Trophoblast cell (in vitro differentiated cells and primary cell): ENCODE measurements around the gene TMPRSS3.
A peak's percentile ranks its signal among the peaks of the same experiment; 100 is the strongest.

ENCODE experiments used
- DNase-seq, 2 donors: peaks; one replicate each; pipeline ENCODE4 v3.0.0-alpha.2; 2016
- H2AFZ ChIP-seq: 2 replicates; pipeline ENCODE4 v1.6.1; 2013; ENCODE audit warnings: low read length, moderate library complexity, mild to moderate bottlenecking; ENCODE audit not compliant: insufficient read depth, poor library complexity
- H2AK5ac ChIP-seq: 2 replicates; pipeline ENCODE4 v1.6.1; 2013; ENCODE audit warnings: mild to moderate bottlenecking, low read length
- H2BK120ac ChIP-seq: 2 replicates; pipeline ENCODE4 v1.6.1; 2013; ENCODE audit warnings: low read length, mild to moderate bottlenecking, moderate library complexity; ENCODE audit not compliant: insufficient read depth, poor library complexity
- H2BK12ac ChIP-seq: 2 replicates; pipeline ENCODE4 v1.6.1; 2013; ENCODE audit warnings: mild to moderate bottlenecking, low read length, moderate library complexity
- H2BK5ac ChIP-seq: 2 replicates; pipeline ENCODE4 v1.6.1; 2013; ENCODE audit warnings: low read length, low read depth, moderate library complexity, mild to moderate bottlenecking; ENCODE audit not compliant: poor library complexity
- H3K14ac ChIP-seq: 2 replicates; pipeline ENCODE4 v1.6.1; 2013; ENCODE audit warnings: mild to moderate bottlenecking, low read length
- H3K18ac ChIP-seq: 2 replicates; pipeline ENCODE4 v1.6.1; 2013; ENCODE audit warnings: mild to moderate bottlenecking, low read length
- H3K23ac ChIP-seq: 2 replicates; pipeline ENCODE4 v1.6.1; 2013; ENCODE audit warnings: low read length
- H3K27ac ChIP-seq: 2 replicates; pipeline ENCODE4 v1.5.1; 2013; ENCODE audit warnings: low read depth, mild to moderate bottlenecking, inconsistent platforms, low read length, moderate library complexity
- H3K27me3 ChIP-seq: 2 replicates; pipeline ENCODE4 v1.6.1; 2013; ENCODE audit warnings: inconsistent platforms, mild to moderate bottlenecking, low read length, moderate library complexity; ENCODE audit not compliant: insufficient read depth
- H3K36me3 ChIP-seq, 2 experiments: 1 replicate in 1 of 2; 2 replicates in 1 of 2; pipeline ENCODE4 v1.6.1; 2013; ENCODE audit warnings: low read length in 2 of 2, mild to moderate bottlenecking in 2 of 2, moderate library complexity in 1 of 2; ENCODE audit not compliant: insufficient read depth in 2 of 2, control insufficient read depth in 1 of 2
- H3K4ac ChIP-seq: 2 replicates; pipeline ENCODE4 v1.6.1; 2013; ENCODE audit warnings: low read depth, mild to moderate bottlenecking, low read length, moderate library complexity
- H3K4me1 ChIP-seq, 2 experiments: 1 replicate in 1 of 2; 2 replicates in 1 of 2; pipeline ENCODE4 v1.6.1; 2013; ENCODE audit warnings: low read length in 2 of 2, mild to moderate bottlenecking in 2 of 2, moderate library complexity in 1 of 2; ENCODE audit not compliant: insufficient read depth in 2 of 2, control insufficient read depth in 1 of 2
- H3K4me2 ChIP-seq: 2 replicates; pipeline ENCODE4 v1.6.1; 2013; ENCODE audit warnings: inconsistent platforms, mild to moderate bottlenecking, low read length, moderate library complexity
- H3K4me3 ChIP-seq: 2 replicates; pipeline ENCODE4 v1.5.1; 2013; ENCODE audit warnings: mild to moderate bottlenecking, low read depth, low read length, inconsistent platforms
- H3K79me1 ChIP-seq: one replicate; pipeline ENCODE4 v1.6.1; 2013; ENCODE audit warnings: low read length
- H3K79me2 ChIP-seq: 2 replicates; pipeline ENCODE4 v1.6.1; 2013; ENCODE audit warnings: low read length, mild to moderate bottlenecking; ENCODE audit not compliant: control insufficient read depth, insufficient read depth, poor library complexity
- H3K9ac ChIP-seq: 2 replicates; pipeline ENCODE4 v1.6.1; 2013; ENCODE audit warnings: mild to moderate bottlenecking, low read length
- H3K9me3 ChIP-seq: 2 replicates; pipeline ENCODE4 v1.6.1; 2013; ENCODE audit warnings: low read depth, mild to moderate bottlenecking, control low read depth, inconsistent platforms, low read length; ENCODE audit not compliant: insufficient read depth
- H4K12ac ChIP-seq: 2 replicates; pipeline ENCODE4 v1.6.1; 2013; ENCODE audit warnings: low read depth, mild to moderate bottlenecking, low read length, moderate library complexity
- H4K8ac ChIP-seq: 2 replicates; pipeline ENCODE4 v1.6.1; 2013; ENCODE audit warnings: low read depth, mild to moderate bottlenecking, low read length, moderate library complexity
- H4K91ac ChIP-seq: one replicate; pipeline ENCODE4 v1.6.1; 2013; ENCODE audit warnings: low read depth, mild to moderate bottlenecking, low read length, moderate library complexity
- WGBS: extraction: QIAGEN DNeasy Blood & Tissue Kit; methylation state at CpG from one replicate; pipeline ENCODE4 v1.1.7; 2013; ENCODE audit warnings: missing lambda C conversion rate; ENCODE audit not compliant: insufficient read length, insufficient coverage; ENCODE audit errors: extremely low coverage; 5-methylcytosine and 5-hydroxymethylcytosine counted together

Gene TMPRSS3

GRCh38 chr21:42384989-42385388, 10.9 kb downstream of the TMPRSS3 start:
- no peak overlapping the region for H3K18ac ChIP-seq
- H2BK120ac ChIP-seq: no peak overlapping the region
- no peak overlapping the region for H3K4ac ChIP-seq
- no peak overlapping the region for H2AFZ ChIP-seq
- no peak overlapping the region for H3K27ac ChIP-seq
- H2BK12ac ChIP-seq: no peak overlapping the region
- H3K36me3 ChIP-seq: no peaks in the 10 kb centered on the region
- no peak overlapping the region for H2AK5ac ChIP-seq
- H3K27me3 ChIP-seq: no peaks in the 10 kb centered on the region
- no peak for DNase-seq
- no CpG with 5 or more reads among the region's 2 CpGs for WGBS
- no peaks in the 10 kb centered on the region for H3K79me2 ChIP-seq
- H3K23ac ChIP-seq: no peak overlapping the region
- H3K14ac ChIP-seq: no peak overlapping the region
- peaks cover 6% of the 10 kb centered on the region for H3K9me3 ChIP-seq
- H2BK5ac ChIP-seq: no peak overlapping the region
- H4K91ac ChIP-seq: no peak overlapping the region
- no peak overlapping the region for H3K4me3 ChIP-seq
- H3K9ac ChIP-seq: no peak overlapping the region
- H4K12ac ChIP-seq: no peak overlapping the region
- H3K79me1 ChIP-seq: no peaks in the 10 kb centered on the region
- no peak overlapping the region for H3K4me2 ChIP-seq
- H3K4me1 ChIP-seq: peaks cover 0 to 4% of the 10 kb centered on the region in 2 experiments
- no peak overlapping the region for H4K8ac ChIP-seq

DNA sequence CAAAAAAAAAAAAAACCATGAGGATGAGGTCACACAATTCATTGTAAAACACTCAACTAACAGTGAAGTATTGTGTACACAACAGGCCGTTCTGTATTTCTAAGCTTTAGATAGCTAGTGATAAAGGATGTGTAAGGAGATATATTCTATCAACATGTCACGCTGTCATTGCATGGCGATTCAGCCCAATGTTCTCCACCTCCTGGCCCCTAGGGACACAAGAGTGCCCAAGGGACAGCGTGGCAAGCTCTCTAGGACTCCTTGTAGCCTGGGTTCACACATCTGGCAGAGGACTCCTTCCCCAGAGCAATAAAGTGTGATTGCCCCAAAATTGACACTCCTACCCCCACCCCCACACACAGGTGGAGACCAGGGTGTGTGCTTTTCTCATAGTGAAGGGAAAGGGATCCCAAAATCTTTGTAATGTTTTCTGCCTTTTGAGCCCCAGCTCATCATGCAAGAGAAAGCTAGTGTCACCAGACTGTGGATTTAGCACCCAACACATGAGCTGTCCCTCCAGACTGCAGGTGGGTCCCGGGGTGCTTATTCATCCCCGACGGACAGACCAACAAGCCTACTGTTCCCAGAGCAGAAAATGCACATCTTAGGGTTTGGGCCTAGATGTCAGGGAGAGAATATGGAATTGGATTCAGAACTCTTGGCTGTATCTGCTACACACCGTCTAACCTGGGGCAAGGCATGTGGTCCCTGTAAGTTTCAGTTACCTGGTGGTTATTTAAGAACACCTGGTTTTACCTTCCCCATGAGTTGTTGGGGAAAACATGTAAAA, 11.5 kb downstream of the TMPRSS3 start:
- Histone ChIP-seq H2BK120ac (no peak overlapping the region), H3K27ac (no peak overlapping the region)

DNA sequence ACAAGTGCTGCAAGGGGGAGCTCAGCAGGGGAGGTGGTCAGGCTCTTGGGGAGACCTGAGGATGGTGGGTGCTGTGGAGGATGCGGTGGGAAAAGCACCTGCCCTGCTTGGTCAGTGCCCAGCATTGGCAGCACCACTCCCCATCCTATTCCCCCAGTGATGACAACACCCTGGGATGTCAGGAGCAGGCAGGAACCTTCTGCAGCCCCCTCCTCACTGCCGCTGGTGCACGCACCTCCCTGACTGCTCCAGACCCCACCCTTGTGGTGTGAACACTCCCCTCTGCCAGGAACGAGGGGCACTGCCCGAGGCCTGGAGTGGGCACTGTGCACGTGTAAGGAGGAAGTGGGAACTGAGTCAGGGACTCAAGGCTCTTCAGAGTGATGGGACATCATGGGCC, 12.5 kb downstream of the TMPRSS3 start:
- Histone ChIP-seq H3K4me1 (peaks cover 0 to 4% of the 10 kb centered on the region in 2 experiments), H3K4ac (no peak overlapping the region), H3K14ac (no peak overlapping the region), H3K27me3 (no peaks in the 10 kb centered on the region), H2BK12ac (no peak overlapping the region), H3K4me3 (no peak overlapping the region), H3K36me3 (no peaks in the 10 kb centered on the region), H3K23ac (no peak overlapping the region), H4K8ac (no peak overlapping the region), H3K79me1 (no peaks in the 10 kb centered on the region), H2AFZ (no peak overlapping the region), H2BK120ac (no peak overlapping the region), H3K18ac (no peak overlapping the region), H4K12ac (no peak overlapping the region), H3K9ac (no peak overlapping the region), H2AK5ac (no peak overlapping the region), H3K79me2 (no peaks in the 10 kb centered on the region), H4K91ac (no peak overlapping the region), H3K4me2 (no peak overlapping the region), H2BK5ac (no peak overlapping the region), H3K27ac (no peak overlapping the region), H3K9me3 (peaks cover 6% of the 10 kb centered on the region)
- no peak for DNase-seq
- WGBS: no CpG with 5 or more reads among the region's 6 CpGs

More for the DNA sequence above, 11.5 kb downstream of the TMPRSS3 start:
- no peak overlapping the region for H2AK5ac ChIP-seq
- no peaks in the 10 kb centered on the region for H3K79me2 ChIP-seq
- no peaks in the 10 kb centered on the region for H3K79me1 ChIP-seq
- H2BK5ac ChIP-seq: no peak overlapping the region
- H3K9ac ChIP-seq: no peak overlapping the region
- no peak overlapping the region for H3K4me2 ChIP-seq
- peaks cover 6% of the 10 kb centered on the region for H3K9me3 ChIP-seq
- H4K12ac ChIP-seq: no peak overlapping the region
- no peak overlapping the region for H3K4me3 ChIP-seq
- no peaks in the 10 kb centered on the region for H3K27me3 ChIP-seq
- H3K14ac ChIP-seq: no peak overlapping the region
- no peaks in the 10 kb centered on the region for H3K36me3 ChIP-seq
- H3K4ac ChIP-seq: no peak overlapping the region
- peaks cover 0 to 4% of the 10 kb centered on the region in 2 experiments for H3K4me1 ChIP-seq
- H3K18ac ChIP-seq: no peak overlapping the region
- no peak for DNase-seq
- no peak overlapping the region for H4K8ac ChIP-seq
- H3K23ac ChIP-seq: no peak overlapping the region
- H2AFZ ChIP-seq: no peak overlapping the region
- H4K91ac ChIP-seq: no peak overlapping the region
- no CpG with 5 or more reads among the region's 8 CpGs for WGBS
- no peak overlapping the region for H2BK12ac ChIP-seq

DNA sequence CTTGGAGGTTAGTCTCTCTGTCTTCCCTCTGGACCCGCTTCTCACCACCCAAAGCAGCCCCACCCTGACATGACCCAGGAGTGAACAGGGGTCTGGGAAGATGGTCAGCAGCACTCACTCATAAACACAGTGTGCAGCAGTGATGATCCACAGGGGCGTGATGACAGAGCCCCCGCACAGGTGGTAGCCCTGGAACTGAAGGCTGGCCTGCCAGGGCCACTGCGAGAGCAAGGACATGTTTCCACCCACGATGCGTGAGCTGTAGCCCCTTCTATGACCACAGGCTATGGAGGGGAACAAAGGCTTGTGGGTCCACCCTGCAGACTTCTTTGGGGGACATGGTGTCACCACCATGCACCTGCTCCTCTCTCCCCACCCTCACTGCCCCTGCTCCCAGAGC, 12.9 kb downstream of the TMPRSS3 start:
- Histone ChIP-seq H2AFZ (no peak overlapping the region), H3K4me3 (peak overlapping the region; percentile 15), H3K14ac (no peak overlapping the region), H3K4me2 (no peak overlapping the region), H4K8ac (no peak overlapping the region), H4K12ac (no peak overlapping the region), H2BK5ac (no peak overlapping the region), H3K9me3 (peaks cover 6% of the 10 kb centered on the region), H3K79me1 (no peaks in the 10 kb centered on the region), H3K27me3 (no peaks in the 10 kb centered on the region), H3K9ac (no peak overlapping the region), H2AK5ac (no peak overlapping the region), H3K79me2 (no peaks in the 10 kb centered on the region), H4K91ac (no peak overlapping the region), H3K27ac (no peak overlapping the region), H3K23ac (no peak overlapping the region), H3K18ac (no peak overlapping the region), H2BK120ac (no peak overlapping the region), H3K36me3 (no peaks in the 10 kb centered on the region), H2BK12ac (no peak overlapping the region), H3K4me1 (peaks cover 0 to 4% of the 10 kb centered on the region in 2 experiments), H3K4ac (no peak overlapping the region)
- WGBS: no CpG with 5 or more reads among the region's 6 CpGs
- no peak for DNase-seq
